Islet of Langerhans (tissue), 1 donor: ENCODE results near the gene ZIC1.

Experiments
- FAIRE-seq: peaks from one replicate; lab custom pipeline; 2011; peaks lifted over from hg19 to GRCh38; lab: Jason Lieb, UNC

ZIC1 gene

GRCh38 chr3:147395899-147396711, 13.1 kb upstream of the ZIC1 start:
- no peak for FAIRE-seq

- FAIRE-seq, result no peak
Measured at GRCh38 chr3:147396712-147397046, 12.5 kb upstream of the ZIC1 start.

GRCh38 chr3:147397155-147397874, 11.8 kb upstream of the ZIC1 start:
- FAIRE-seq, result no peak

- FAIRE-seq, result no peak
Measured at GRCh38 chr3:147397875-147398812, 11.0 kb upstream of the ZIC1 start.

GRCh38 chr3:147398813-147399534, 10.2 kb upstream of the ZIC1 start:
- no peak for FAIRE-seq

- no peak for FAIRE-seq
Measured at GRCh38 chr3:147400111-147400510, 9.1 kb upstream of the ZIC1 start.

- no peak for FAIRE-seq
Measured at GRCh38 chr3:147400999-147401398, 8.2 kb upstream of the ZIC1 start.

- FAIRE-seq, result no peak
Measured at GRCh38 chr3:147401421-147401820, 7.7 kb upstream of the ZIC1 start.

GRCh38 chr3:147402159-147402558, 7.0 kb upstream of the ZIC1 start:
- no peak for FAIRE-seq

- FAIRE-seq, result no peak
Measured at GRCh38 chr3:147403511-147403910, 5.7 kb upstream of the ZIC1 start.

GRCh38 chr3:147404000-147404799, 5.0 kb upstream of the ZIC1 start:
- FAIRE-seq, result no peak

- no peak for FAIRE-seq
Measured at GRCh38 chr3:147404800-147405230, 4.3 kb upstream of the ZIC1 start.

- no peak for FAIRE-seq
Measured at GRCh38 chr3:147405231-147406027, 3.7 kb upstream of the ZIC1 start.

GRCh38 chr3:147406028-147406931, 2.9 kb upstream of the ZIC1 start, which contains the start of gene ZIC4:
ZIC4 (minus strand) TSS chr3:147406543; CDS start chr3:147402797, 3,746 bp downstream.
- FAIRE-seq, result no peak

GRCh38 chr3:147407114-147407497, 2.1 kb upstream of the ZIC1 start:
- FAIRE-seq, result no peak

GRCh38 chr3:147407498-147408187, 1.5 kb upstream of the ZIC1 start:
- FAIRE-seq, result no peak

GRCh38 chr3:147408188-147409100, 721 bp upstream of the ZIC1 start:
- no peak for FAIRE-seq
